ENCODE data around the gene AAMP. TPM values are rescaled to one million over a fixed set of nuclear protein-coding genes. Genes with fewer than 3 reads are reported as not detected.
A peak's percentile ranks its signal among the peaks of the same experiment; 100 is the strongest.

The AAMP gene
- total RNA-seq, 1 donor from 2014 or later, result 59.9 TPM

DNA sequence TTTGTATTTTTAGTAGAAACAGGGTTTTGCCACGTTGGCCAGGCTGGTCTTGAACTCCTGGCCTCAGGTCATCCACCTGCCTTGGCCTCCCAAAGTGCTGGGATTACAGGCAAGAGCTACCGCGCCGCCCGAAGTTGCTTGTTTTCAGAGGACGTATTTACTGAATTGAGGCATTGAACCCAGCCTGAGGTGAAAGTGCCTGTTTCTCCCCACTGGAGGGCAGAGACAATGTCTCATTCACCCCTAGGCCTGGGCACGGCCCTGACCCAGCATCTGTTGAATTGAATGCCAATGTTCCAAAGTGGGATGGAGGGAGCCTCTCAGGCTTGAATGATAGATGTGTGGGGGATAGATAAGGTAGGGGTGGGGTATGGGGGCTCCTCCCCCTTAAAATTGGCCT lies 26.9 kb upstream of the AAMP start:
- intact Hi-C loops (cut with DNase I), result no loop called here
- ATAC-seq (no peak), DNase-seq (ENCODE audit: low spot score) (no peak)

- intact Hi-C loops (cut with DNase I), result no loop called here
- DNase-seq (ENCODE audit: low spot score) (no peak), ATAC-seq (no peak)
These were observed 26.3 kb upstream of the AAMP start for GRCh38 chr2:218296200-218296599.

GRCh38 chr2:218295029-218295428 lies 25.1 kb upstream of the AAMP start:
- DNase-seq (ENCODE audit: low spot score) (no peak), ATAC-seq (no peak)
- intact Hi-C loops (cut with DNase I), result no loop called here

DNA sequence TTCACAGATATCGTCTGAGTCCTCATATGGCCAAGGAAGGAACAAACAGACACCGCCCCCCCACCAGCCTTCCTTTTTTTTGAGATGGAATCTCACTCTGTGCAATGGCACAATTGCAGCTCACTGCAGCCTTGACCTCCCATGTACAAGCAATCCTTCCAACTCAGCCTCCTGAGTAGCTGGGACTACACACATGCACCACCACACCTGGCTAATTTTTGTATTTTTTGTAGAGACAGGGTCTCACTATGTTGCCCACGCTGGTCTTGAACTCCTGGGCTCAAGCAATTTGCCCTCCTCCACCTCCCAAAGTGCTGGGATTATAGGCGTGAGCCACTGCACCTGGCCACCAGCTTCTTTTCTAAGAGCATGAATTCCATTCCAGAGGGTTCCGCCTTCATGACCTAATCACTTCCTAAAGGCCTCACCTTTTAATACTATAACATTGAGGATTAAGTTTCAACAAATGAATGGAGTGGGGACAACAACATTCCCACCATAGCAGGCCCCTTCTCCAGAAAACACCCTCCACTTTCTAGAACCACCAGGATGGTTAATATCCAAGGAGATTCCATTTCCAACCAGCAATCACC lies 24.6 kb upstream of the AAMP start:
- DNase-seq (ENCODE audit: low spot score), result no peak
- intact Hi-C loops (cut with DNase I), result no loop called here
- no peak for ATAC-seq

- ATAC-seq, result no peak
- intact Hi-C loops (cut with DNase I), result no loop called here
- no peak for DNase-seq (ENCODE audit: low spot score)
These were observed 23.9 kb upstream of the AAMP start for GRCh38 chr2:218293715-218294429.

GRCh38 chr2:218292048-218293014 lies 22.4 kb upstream of the AAMP start, which contains the start of gene TMBIM1:
TSS of gene TMBIM1 (minus strand) at chr2:218292503. CDS start at chr2:218282141, 10,362 bp downstream.
- ATAC-seq (peak; percentile 88), DNase-seq (ENCODE audit: low spot score) (peak; percentile 88)
- intact Hi-C loops (cut with DNase I), result no loop called here

GRCh38 chr2:218291318-218292047 lies 21.5 kb upstream of the AAMP start:
- intact Hi-C loops (cut with DNase I), result no loop called here
- ATAC-seq, result peak; percentile 9

GRCh38 chr2:218290316-218291261 lies 20.7 kb upstream of the AAMP start:
- no peak for DNase-seq (ENCODE audit: low spot score)
- ATAC-seq, result no peak
- intact Hi-C loops (cut with DNase I), result no loop called here

More at GRCh38 chr2:218291318-218292047, 21.5 kb upstream of the AAMP start:
- DNase-seq (ENCODE audit: low spot score), result no peak

- DNase-seq (ENCODE audit: low spot score), result no peak
- intact Hi-C loops (cut with DNase I), result no loop called here
- ATAC-seq, result peak; percentile 8
These were observed 19.8 kb upstream of the AAMP start for GRCh38 chr2:218289639-218290315.

DNA sequence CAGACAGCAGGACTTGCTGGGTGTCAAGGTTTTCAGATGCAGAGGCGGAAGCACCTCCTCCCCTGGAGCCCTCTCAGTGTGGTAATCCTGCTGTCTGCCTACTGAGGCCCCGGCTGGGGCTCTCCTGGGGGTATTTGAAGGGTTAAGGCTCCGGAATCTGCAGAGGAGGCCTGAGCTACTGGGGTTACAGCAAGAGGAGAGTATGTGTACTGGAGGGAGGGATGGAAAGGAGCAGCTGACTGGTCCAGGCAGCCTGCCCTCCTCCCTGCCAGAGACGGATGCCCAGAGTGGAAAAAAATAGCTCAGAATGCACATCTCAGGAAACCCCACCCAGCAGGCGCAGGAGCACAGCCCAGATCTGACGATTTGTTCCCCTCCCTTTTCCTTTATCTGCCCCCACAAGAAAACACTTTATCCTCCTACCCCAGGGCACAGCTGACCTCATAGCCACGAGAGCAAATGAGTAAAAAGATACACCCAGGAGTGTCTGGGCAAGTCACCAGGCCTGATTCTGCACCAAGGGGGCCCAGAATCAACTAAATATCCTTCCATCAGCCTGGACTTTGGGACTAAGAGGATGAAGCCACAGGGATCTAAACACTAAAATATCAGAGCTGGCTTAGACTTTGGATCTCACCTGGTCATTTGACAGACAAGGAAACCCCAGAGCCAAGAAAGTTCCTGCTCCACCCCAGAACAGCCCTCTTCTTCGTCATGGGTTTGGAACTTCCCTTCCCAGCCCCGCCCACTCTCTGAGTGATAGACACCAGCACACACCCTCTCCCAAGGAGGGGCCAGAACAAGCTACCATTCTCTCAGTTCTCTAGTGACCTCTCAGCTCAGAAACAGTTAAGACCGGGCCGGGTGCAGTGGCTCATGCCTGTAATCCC lies 16.9 kb upstream of the AAMP start:
- DNase-seq (ENCODE audit: low spot score), result peak; percentile 93
- ATAC-seq, result peak; percentile 90
- intact Hi-C loops (cut with DNase I), result no loop called here

DNA sequence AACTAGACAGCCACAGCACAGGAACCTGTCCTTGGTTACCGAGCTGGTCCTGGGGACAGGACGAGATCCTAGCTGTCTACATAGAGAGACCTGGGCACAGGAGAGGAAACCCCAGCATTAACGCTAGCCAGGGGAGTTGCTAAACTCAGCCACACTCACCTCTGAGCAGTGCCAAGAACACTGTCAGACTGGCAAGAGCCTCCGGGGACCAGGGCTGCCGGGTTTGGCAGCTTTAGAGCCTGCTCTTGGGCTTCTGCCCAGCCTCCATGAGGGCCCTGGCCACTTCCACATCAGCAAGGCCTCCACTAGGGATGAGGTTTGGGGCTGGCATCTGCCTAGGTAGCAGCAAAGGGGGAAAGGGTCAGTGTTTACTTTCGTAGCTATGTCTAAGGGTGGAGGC lies 15.7 kb upstream of the AAMP start:
- intact Hi-C loops (cut with DNase I), result no loop called here
- ATAC-seq, result no peak
- DNase-seq (ENCODE audit: low spot score), result peak; percentile 61

- ATAC-seq, result peak; percentile 3
- intact Hi-C loops (cut with DNase I), result no loop called here
These were observed 14.3 kb upstream of the AAMP start for GRCh38 chr2:218284106-218284811.

GRCh38 chr2:218282173-218282991 lies 12.4 kb upstream of the AAMP start:
- DNase-seq (ENCODE audit: low spot score) (no peak), ATAC-seq (no peak)
- intact Hi-C loops (cut with DNase I), result no loop called here

More at GRCh38 chr2:218284106-218284811, 14.3 kb upstream of the AAMP start:
- peak; percentile 72 for DNase-seq (ENCODE audit: low spot score)

DNA sequence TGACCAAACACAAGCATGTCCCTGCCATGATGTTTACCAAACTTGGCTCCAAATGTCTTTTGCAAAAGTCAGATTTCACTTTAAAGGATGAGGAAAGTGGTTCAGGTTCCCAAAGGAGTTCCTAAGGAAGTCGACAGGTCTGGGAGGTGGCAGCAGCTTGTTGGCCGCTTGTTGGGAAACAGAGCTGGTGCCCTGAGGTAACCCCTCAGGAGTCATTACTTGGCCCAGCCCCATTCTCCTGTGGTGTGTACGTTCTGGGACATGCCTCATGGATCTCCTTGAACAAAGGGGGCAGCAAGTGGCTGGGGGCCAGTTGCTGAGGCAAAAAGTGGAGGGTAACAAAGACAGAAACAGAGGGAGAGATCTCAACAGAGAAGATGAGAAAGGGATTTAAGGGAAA lies 11.5 kb upstream of the AAMP start:
- intact Hi-C loops (cut with DNase I), result no loop called here
- no peak for ATAC-seq
- no peak for DNase-seq (ENCODE audit: low spot score)

GRCh38 chr2:218280260-218280870 lies 10.4 kb upstream of the AAMP start:
- no peak for DNase-seq (ENCODE audit: low spot score)
- intact Hi-C loops (cut with DNase I), result no loop called here
- no peak for ATAC-seq

Measured in sciatic nerve (tissue), 2 donors.